HG02678 (cell line): Measurements from ENCODE around the gene HTRA2.
"Not testable (repeated sequence)": the region's sequence is repeated elsewhere in the genome, so short reads cannot be mapped to it uniquely, and the experiment has no call there.

Experiments used
- ATAC-seq: cut with Tn5 transposase; IDR thresholded peaks from one replicate; pipeline ENCODE4 v1.9.1; 2021; ENCODE audit warnings: mild to moderate bottlenecking, moderate library complexity; ENCODE audit not compliant: unreplicated experiment

The HTRA2 gene

DNA sequence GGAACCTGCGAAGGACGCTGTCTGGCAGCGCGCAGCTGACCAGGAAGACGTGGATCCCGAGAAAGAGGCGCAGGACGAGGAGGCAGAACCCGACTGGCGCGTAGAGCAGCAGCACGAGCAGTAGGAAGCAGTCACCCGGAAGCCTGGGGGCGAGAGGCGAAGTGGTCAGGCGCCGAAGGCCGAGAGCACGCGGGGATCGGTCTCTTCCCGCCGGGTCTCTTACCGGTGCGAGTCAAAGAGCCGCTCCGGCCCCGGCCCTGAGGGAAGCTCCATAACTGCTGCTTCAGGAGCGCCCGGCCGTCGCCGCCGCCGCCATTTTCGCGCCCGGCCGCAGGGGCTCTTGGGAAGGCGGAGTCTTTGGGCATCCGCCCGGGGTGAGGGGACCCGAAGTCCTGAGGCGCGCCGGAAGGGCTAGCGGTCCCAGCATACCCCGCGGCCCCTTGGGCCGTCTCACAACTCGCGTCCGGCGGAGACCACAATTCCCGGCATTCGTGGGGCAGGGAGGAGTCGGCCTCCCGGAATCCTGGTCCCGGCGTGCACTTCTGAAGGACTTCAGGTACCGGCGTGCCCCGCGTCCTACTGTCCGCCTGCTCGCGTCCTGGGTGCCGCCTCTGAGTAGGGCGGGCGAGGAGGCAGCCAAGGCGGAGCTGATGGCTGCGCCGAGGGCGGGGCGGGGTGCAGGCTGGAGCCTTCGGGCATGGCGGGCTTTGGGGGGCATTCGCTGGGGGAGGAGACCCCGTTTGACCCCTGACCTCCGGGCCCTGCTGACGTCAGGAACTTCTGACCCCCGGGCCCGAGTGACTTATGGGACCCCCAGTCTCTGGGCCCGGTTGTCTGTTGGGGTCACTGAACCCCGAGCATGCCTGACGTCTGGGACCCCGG lies at the start of gene HTRA2, which contains the start of gene AUP1:
Gene HTRA2, plus strand, starts transcription at position 577 of the 882 bp plus-strand sequence. Its CDS starts 74 bp downstream, at position 651.
Gene AUP1, minus strand, starts transcription at position 350 of the 882 bp plus-strand sequence. Its CDS starts 77 bp downstream, at position 273.
- ATAC-seq, result peak; percentile 82

DNA sequence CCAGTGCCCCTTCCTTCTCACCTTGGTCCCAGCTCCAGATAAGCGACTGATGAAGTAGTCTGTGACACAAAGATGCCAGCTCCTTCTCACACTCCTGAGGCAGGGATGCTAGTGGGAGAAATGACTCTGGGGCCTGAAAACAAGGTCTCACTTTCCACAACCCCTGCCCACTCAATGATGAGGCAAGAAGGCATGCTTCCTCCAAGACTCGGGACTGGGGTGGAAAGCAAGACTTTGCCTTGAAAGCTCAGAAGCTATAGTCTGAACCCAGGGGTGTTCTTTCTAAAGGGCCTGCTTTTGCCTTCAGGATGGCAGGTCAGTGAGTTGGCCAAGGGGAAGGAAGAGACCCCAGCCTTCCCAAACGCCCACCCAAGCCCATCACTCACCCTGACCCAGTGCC lies 48.3 kb upstream of the HTRA2 start:
- ATAC-seq, result no peak

DNA sequence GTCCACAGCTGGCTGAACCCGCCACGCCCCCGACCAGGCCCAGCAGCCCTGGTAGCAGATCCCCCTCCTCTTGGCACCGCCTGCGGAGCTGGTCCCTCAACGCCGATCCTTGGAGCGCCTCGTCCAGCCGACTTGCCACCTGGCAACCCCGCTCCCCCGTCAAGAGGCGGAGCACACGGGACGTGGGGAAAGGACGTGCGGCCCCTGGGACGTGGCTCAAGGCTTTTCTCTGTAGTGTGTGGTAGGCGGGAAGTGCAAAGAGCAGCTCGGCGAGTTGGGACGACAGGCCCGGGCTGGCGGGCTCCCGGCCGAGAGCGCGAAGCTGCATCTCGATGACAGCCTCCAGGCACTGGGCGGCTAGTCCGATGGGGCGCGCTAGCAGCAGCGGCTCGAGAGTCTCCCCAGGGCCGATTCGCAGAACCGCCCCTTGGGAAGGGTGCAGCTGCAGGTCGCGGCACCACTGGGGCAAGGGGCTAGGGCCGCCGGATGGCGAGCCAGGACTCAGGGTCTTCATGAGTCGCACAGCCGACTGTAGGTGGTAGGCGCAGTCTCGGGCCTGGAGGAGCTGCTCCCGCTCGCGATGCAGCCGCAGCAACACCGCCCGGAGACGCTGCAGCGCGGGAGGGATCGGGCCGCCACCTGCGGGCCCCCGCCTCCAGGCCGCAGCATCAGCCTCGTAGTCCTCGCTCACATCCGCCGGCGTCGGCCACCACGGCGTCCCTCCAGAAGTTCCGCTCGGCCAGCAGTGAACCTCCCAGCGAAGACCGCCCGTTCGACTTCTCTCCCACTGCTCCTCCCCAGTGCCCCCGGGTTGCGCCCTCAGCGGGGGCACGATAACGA lies 47.6 kb upstream of the HTRA2 start:
- peak; percentile 40 for ATAC-seq

DNA sequence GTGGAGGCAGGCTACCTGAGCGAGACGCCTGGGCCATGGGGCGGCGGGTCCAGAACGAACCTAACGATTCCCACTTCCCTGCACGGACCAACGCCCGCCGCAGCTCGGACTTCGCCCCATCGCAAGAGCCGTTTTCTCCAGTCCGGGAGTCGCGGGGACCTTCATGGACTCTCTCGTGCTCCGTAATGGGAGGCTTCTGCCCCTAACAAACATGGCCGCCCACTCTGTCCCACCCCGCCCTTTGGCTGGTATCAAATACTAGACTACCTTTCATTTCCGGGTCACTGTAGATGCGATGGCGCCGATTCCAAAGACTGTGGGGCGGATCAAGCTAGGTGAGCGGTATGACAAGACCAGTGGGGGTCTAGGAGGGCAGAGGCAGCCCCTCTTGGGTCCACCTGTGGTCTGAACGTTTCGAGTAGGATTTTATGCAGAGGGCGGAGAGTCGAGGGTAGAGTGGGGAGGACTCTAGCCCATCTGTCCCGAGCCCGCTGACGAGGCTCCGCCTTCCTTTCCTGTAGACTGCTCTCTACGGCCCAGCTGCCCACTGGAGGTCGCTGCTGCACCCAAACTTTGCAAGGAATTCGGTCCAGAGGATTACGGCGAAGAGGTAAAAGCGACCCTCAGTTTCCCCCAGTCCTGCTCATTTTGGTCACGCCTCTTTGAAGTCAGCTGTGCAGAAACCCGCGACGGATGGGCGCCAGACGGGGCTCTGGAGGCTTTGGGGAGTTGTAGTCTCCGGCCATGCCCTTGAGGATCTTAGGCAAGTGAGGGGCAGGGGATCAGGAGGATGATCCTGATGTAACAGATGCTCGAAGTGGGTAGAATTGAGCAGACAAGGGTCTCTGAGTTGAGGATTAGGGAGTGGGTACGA lies 46.7 kb upstream of the HTRA2 start, which contains the start of the genes CCDC142 and TTC31:
Gene CCDC142, minus strand, starts transcription at position 198 of the 874 bp plus-strand sequence. Its CDS starts 161 bp downstream, at position 37.
Gene TTC31, plus strand, starts transcription at position 281 of the 874 bp plus-strand sequence. Its CDS starts 15 bp downstream, at position 296.
- ATAC-seq, result peak; percentile 92

DNA sequence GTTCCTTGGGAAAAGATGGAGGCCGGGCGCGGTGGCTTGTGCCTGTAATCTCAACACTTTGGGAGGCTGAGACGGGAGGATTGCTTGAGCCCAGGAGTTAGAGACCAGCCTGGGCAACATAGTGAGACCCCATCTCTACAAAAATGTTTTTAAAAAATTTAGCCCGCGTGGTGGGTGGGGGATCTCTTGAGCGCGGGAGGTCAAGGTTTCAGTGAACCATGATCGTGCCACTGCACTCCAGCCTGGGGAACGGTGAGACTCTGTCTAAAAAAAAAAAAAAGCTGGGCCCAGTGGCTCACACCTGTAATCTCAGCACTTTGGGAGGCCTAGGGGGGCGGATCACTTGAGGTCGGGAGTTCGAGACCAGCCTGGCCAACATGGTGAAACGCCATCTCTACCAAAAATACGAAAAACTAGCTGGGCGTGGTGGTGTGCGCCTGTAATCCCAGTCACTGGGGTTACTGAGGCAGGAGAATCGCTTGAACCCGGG lies 46.0 kb upstream of the HTRA2 start:
- not testable (repeated sequence) for ATAC-seq

DNA sequence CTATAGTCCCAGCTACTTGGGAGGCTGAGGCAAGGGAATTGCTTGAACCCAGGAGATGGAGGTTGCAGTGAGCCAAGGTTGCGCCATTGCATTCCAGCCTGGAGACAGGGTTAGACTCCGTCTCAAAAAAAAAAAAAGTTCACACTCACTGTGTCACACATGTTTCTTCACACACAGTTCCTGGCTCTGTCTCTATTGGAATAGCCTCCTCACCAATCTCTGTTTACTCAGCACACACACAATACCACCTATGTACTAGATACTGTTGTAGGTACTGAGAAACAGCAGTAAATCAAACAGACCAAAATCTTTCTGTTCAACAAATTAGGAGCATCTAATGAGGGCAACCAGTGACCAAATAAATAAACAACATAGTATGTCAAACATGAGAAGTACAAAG lies 43.6 kb upstream of the HTRA2 start:
- ATAC-seq, result no peak

DNA sequence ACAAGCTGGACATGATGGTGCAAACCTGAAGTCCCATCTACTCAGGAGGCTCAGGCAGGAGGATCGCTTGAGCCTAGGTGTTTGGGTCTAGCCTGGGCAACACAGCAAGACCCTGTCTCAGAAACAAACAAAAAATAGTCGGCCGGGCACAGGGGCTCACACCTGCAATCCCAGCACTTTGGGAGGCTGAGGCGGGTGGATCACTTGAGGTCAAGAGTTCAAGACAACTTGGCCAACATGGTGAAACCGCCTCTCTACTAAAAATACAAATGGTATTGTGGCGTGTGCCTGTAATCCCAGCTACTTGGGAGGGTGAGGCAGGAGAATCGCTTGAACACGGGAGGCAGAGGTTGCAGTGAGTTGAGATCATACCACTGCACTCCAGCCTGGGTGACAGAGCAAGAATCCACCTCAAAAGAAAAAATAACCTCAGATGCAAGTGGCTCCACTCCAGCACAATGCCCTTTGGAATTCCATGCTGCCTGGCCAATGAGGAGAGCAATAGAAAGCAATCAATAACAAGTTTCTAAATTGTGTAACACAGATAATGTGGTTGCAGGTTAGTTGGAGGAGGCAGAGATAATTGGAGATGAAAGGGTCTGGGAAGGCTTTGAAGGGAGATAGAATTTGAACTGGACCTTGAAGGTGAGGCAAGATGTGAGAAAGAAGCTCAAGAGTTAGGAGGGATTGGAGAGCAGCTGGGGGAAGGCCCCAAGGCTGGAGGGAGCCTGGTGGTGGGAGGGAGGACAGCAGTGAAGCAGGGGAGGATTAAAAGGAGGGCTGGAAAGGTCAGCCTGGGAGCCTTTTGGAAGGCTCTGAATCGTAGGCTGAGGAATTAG lies 40.9 kb upstream of the HTRA2 start:
- no peak for ATAC-seq

DNA sequence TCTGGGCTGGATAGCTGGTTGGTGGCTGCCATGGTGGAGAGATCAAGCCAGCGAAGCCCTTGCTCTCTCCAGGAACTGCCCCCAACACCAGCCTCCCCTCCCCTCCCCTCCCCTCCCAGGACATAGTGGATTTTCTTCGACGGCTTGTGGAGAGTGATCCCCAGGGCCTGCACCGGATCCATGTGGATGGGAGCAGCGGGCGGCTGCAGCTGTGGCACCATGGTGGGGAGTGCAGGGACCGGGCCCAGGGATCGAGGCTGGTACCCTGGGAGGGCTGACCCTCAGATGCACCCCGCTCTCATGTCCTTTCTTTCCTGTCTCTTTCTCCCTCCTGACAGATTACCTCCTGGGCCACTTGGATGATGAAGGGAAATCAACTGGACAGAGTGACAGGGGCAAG lies 39.8 kb upstream of the HTRA2 start:
- ATAC-seq, result no peak

DNA sequence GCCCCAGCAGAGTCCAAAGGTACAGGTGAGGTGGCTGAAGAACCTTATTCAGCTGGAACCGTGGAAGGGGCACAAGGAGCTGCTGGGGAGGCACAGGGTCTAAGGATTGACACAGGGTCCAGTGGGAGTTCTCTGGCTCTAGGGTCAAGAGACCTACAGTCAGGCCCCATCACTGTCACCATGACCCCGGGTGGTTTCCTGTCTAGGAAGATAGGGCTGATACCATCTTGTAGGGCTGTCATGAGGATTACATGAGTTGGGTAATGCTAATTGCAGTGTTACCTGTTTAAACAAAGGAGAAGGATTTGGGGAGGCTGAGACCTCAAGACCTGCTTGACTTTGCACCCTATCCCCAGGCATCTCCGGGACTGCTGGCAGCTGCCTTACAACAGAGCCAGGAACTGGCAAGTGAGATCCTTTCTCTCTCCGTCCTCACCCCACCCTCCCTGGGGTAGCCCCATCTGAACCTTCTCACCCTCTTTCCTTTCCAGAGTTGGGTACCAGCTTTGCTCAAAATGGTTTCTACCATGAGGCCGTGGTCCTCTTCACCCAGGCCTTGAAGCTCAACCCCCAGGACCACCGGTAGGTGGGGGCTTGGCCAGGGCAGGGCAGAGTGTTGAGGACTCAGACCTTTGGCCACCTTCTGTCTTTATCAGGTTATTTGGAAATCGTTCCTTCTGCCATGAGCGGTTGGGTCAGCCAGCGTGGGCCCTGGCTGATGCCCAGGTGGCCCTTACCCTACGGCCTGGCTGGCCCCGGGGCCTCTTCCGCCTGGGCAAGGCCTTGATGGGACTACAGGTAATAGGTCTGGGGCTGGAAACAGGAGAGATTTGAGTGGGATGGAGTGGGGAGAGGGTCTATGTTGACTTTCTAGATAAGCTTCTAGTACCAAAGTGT lies 37.8 kb upstream of the HTRA2 start:
- ATAC-seq, result no peak

DNA sequence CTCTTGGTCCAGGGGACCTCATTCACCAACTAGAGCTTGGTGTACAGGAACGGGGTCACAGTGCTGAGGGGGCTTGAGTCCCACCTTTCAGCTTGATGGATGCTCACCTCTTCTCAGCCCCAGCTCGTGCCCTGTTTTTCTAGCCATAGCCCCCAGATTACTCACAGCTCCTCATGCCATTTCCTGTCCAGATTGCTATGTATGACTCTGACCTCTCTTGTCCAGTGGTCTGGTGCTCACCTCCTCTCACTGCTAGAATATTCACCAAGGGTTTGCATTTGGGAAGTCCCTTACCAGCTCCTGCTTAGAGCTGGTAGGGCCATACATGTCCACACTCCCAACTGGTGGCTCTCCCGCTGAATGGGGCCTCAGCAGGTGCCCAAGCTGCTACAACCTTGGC lies 36.2 kb upstream of the HTRA2 start:
- no peak for ATAC-seq

DNA sequence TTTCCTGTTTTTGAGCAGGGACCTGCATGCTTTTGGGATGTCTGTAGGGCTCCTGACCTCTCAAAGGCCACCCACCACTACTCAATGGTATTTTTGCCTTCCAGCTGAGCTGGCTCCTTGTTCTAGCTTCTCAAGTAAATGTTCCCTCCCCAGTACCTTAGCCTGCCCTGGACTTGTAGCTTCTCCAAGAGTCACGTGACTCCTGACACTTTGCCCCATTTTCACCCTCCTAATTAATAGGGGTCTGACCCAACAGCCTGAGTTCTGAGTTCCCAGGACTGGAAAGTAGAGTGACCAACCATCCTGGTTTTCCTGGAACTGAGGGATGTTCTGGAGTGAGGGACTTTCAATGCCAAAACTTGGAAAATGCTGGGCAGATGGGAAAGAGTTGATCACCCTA lies 34.3 kb upstream of the HTRA2 start:
- no peak for ATAC-seq

DNA sequence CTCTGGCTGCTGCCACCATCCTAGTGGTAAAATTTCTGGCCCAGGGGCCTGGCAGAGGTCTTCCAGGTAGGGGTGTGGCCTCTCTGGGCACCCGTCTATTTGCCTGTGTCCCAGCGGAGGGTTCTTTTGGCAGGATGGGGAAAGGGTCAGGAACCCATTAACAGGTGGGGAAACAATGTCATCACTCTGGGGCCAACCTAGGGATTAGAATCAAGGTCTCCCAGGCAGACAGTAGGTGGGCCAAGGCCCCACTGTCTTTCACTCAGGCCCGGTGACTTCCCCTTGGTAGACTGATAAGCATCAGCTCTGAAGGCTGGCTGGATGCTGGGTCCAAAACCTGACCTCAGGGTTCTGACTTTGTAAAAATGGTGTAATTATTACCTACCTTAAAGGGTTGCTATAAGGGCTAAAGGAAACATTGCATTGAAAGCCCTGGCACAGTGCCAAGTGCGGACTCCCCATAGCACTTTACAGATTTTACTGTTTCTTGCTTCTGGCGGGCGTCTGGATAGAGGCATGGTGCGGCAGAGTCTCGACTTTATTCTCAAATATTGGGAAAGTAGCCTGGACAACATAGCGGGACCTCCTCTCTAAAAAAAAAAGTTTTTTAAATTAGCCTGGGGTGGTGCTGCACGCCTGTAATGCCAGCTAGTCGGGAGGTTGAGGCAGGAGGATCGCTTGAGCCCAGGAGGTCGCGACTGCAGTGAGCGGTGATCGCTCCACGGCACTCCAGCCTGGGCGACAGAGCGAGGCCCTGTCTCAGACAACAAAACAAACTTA lies 32.5 kb upstream of the HTRA2 start:
- no peak for ATAC-seq

DNA sequence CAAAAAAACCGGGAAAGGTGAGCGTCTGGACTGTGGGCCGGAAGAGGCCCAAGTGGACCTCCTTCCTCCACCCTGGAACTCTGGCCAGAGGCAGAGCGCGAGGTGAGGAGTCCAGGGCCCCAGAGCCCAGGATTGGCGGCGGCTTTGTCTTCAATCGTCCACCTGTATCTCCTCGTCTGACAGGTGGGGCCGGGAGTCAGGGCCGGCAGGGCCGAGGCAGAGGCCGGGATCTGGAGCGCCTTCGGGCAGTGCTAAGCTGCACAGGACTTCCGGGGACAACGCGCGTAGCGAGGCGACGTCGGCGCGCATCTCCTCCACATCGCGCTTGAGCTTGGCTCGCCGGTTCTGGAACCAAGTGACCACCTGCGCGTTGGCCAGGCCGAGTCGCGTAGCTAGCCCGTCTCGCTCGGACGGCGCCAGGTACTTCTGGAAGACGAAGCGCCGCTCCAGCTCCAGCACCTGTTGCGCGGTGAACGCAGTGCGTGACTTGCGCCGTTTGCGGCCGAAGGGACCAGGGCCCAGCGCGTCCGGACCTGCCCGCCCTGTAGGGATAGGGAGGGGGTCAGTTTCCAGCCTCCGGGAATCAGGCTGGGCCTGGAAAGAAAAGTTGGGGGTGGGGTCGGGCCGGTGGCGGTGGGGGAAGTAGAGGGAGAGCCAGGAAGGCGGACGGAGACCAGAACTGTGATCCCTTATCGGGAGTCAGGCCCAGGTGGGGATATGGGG lies 31.8 kb upstream of the HTRA2 start:
- peak; percentile 37 for ATAC-seq

DNA sequence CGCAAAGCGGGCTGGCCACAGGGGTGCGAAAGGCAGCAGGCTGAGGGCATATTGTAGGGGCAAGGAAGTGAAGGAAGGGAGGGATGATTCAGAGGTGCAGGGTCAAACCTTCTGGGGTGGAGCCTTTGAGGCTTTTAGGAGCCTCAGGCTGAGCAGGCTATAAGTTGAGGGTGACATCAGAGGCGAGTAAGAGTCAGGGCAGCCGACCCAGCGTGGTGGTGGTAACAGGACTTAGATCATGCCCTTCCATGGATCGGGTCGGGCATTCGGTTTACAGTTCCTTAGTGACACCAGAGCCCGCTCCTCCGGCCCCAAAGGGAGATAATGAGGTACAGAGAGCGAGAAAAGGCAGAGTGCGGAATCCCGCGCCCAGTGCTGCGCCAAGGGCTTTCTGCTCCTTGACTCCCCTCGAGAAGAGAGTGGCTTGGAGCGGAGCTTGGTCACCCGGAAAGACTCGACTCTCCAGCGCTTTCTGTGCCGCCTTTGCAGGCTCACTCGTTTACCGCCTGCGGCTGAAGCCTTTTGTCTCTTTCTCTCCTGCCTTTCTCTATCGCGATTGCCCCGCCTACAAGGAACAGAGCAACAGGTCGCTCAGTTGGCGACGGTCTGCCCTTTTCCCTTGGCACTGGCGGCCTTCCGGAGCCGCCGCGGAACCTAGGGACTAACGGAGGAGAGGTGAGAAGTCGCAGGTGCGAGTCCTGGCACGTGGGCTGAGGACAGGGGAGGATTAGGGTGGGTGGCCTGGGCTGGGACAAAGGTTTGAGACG lies 31.1 kb upstream of the HTRA2 start:
- ATAC-seq, result no peak

DNA sequence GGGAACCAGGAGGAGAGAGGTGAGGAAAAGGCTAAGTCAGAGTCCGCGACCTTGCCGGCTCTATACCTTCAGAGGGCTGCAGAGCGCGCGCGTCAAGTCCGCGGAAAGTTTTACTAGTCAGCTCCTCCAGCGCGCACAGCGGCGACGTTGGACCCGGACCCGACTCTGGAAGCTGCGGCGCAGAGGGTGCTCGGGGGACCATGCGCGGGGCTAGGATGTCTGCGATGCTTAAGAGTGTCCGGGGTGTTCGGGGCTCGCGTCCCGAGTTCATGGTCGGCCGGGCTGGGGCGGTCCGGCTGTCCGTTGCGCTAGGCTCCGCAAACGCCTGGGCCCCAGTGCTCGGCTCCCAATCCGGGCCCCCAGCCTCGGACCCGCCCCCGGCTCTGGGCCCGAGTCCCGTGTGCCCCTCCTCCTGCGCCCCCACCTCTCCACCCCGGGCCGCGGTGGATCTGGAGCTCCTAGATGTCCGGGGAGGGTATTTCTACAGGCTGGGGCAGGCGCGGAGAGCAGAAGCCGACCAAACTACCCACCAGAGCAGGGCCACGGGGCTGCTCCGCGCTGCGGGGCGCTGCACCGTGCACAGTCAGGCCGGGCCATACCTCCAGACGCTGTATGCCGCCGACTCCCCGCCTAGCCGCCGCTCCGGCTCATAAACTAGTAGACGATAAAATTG lies 30.3 kb upstream of the HTRA2 start, which contains the start of gene LBX2:
Gene LBX2, minus strand, starts transcription at position 337 of the 673 bp plus-strand sequence. Its CDS starts 66 bp downstream, at position 271.
- ATAC-seq, result no peak
